Stimulated activated CD4-positive, alpha-beta T cell treated with anti-CD3 and anti-CD28 coated beads, Interleukin-15, amount 100 ng/mL, for 24 hours (primary cell): ENCODE data around the gene CFAP47.
"Not testable (repeated sequence)": the region's sequence is repeated elsewhere in the genome, so short reads cannot be mapped to it uniquely, and the experiment has no call there.

ENCODE experiments used
- DNase-seq: peaks from one replicate; pipeline ENCODE4 v3.0.0-alpha.2; 2020

The CFAP47 gene

GRCh38 chrX:35919536-35920309 is at the start of gene CFAP47:
Gene CFAP47, plus strand, starts transcription at chrX:35919734. Its CDS starts 66 bp downstream, at chrX:35919800.
- no peak for DNase-seq

- no peak for DNase-seq
These were observed 38.9 kb upstream of the CFAP47 start for GRCh38 chrX:35880601-35881000.

GRCh38 chrX:35886135-35886534 is 33.4 kb upstream of the CFAP47 start:
- no peak for DNase-seq

- peak; percentile 7 for DNase-seq
These were observed 28.8 kb upstream of the CFAP47 start for GRCh38 chrX:35890699-35891098.

- DNase-seq: not testable (repeated sequence)
These were observed 67.3 kb downstream of the CFAP47 start for GRCh38 chrX:35986816-35987215.

- DNase-seq: no peak
These were observed 87.7 kb downstream of the CFAP47 start for GRCh38 chrX:36007207-36007606.

- no peak for DNase-seq
These were observed 99.6 kb downstream of the CFAP47 start for GRCh38 chrX:36019125-36019524.

- DNase-seq: no peak
These were observed 116.0 kb downstream of the CFAP47 start for GRCh38 chrX:36035550-36035949.

GRCh38 chrX:36062778-36063177 is 143.2 kb downstream of the CFAP47 start:
- no peak for DNase-seq

- no peak for DNase-seq
These were observed 151.5 kb downstream of the CFAP47 start for GRCh38 chrX:36071061-36071460.

- DNase-seq: not testable (repeated sequence)
These were observed 155.5 kb downstream of the CFAP47 start for GRCh38 chrX:36075009-36075408.

- no peak for DNase-seq
These were observed 163.7 kb downstream of the CFAP47 start for GRCh38 chrX:36083256-36083655.

- no peak for DNase-seq
These were observed 167.8 kb downstream of the CFAP47 start for GRCh38 chrX:36087366-36087765.

- not testable (repeated sequence) for DNase-seq
These were observed 169.4 kb downstream of the CFAP47 start for GRCh38 chrX:36088939-36089338.

- no peak for DNase-seq
These were observed 182.9 kb downstream of the CFAP47 start for GRCh38 chrX:36102425-36102824.

- DNase-seq: no peak
These were observed 196.7 kb downstream of the CFAP47 start for GRCh38 chrX:36116222-36116621.

- DNase-seq: no peak
These were observed 239.7 kb downstream of the CFAP47 start for GRCh38 chrX:36159254-36159653.

- no peak for DNase-seq
These were observed 240.5 kb downstream of the CFAP47 start for GRCh38 chrX:36160081-36160480.

- DNase-seq: no peak
These were observed 279.0 kb downstream of the CFAP47 start for GRCh38 chrX:36198575-36198974.

GRCh38 chrX:36199928-36200327 is 280.4 kb downstream of the CFAP47 start:
- no peak for DNase-seq

- no peak for DNase-seq
These were observed 295.4 kb downstream of the CFAP47 start for GRCh38 chrX:36214924-36215323.

- no peak for DNase-seq
These were observed 299.3 kb downstream of the CFAP47 start for GRCh38 chrX:36218801-36219200.

GRCh38 chrX:36234840-36235528 is 315.4 kb downstream of the CFAP47 start:
- DNase-seq: not testable (repeated sequence)

GRCh38 chrX:36241397-36241796 is 321.9 kb downstream of the CFAP47 start:
- no peak for DNase-seq
